ENCODE results near the gene GPR50.

DNA sequence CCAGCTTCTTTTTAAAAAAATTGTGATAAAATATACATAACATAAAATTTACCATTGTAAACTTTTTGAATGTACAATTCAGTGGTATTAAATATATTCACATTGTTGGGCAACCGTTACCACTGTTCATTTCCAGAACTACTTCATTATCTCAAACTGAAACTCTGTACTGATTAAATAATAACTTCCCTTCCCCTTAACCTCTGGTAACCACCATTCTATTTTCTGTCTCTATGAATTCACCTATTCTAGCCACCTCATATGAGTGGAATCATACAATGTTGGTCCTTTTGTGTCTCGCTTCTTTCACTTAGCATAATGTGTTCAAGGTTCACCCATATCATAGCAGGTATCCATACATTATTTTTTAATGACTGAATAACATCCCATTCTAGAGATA lies 8.3 kb downstream of the GPR50 start:
- TF ChIP-seq POLR2A (IDR thresholded peaks at IDR 0.05; ENCODE audit: borderline replicate concordance, extremely low read depth, insufficient read depth, insufficient read length) (no peak), EZH2 (IDR thresholded peaks at IDR 0.05) (no peak), CBX3 (IDR thresholded peaks at IDR 0.05; ENCODE audit: low read depth) (no peak), YY1 (IDR thresholded peaks at IDR 0.05; ENCODE audit: extremely low read depth, insufficient replicate concordance, low read depth, low read length) (no peak), TCF7L2 (IDR thresholded peaks at IDR 0.05; ENCODE audit: borderline replicate concordance, extremely low read depth, insufficient read depth, insufficient read length) (no peak), MAX (IDR thresholded peaks at IDR 0.05) (no peak)
- TF ChIP-seq, protein P1, sequence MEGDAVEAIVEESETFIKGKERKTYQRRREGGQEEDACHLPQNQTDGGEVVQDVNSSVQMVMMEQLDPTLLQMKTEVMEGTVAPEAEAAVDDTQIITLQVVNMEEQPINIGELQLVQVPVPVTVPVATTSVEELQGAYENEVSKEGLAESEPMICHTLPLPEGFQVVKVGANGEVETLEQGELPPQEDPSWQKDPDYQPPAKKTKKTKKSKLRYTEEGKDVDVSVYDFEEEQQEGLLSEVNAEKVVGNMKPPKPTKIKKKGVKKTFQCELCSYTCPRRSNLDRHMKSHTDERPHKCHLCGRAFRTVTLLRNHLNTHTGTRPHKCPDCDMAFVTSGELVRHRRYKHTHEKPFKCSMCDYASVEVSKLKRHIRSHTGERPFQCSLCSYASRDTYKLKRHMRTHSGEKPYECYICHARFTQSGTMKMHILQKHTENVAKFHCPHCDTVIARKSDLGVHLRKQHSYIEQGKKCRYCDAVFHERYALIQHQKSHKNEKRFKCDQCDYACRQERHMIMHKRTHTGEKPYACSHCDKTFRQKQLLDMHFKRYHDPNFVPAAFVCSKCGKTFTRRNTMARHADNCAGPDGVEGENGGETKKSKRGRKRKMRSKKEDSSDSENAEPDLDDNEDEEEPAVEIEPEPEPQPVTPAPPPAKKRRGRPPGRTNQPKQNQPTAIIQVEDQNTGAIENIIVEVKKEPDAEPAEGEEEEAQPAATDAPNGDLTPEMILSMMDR (IDR thresholded peaks at IDR 0.05 in 2 of 3, conservative IDR thresholded peaks at IDR 0.05 in 1 of 3; ENCODE audit: borderline replicate concordance in 1 of 3, insufficient read depth in 1 of 3, low read depth in 2 of 3, low read length in 2 of 3), result no peak

All from HCT116 (cell line).